ENCODE data around the gene NR1D2.
A peak's percentile ranks its signal among the peaks of the same experiment; 100 is the strongest.
"Not testable (repeated sequence)": the region's sequence is repeated elsewhere in the genome, so short reads cannot be mapped to it uniquely, and the experiment has no call there.

Gene NR1D2

GRCh38 chr3:23999012-23999641 lies 54.0 kb downstream of the NR1D2 start:
- FAIRE-seq (no peak), DNase-seq (ENCODE audit: insufficient read length, low spot score) (peak; percentile 60)

- FAIRE-seq (no peak), DNase-seq (ENCODE audit: insufficient read length, low spot score) (no peak)
Measured at GRCh38 chr3:24002129-24002528, 57.0 kb downstream of the NR1D2 start.

GRCh38 chr3:24003466-24003865 lies 58.4 kb downstream of the NR1D2 start:
- DNase-seq (ENCODE audit: insufficient read length, low spot score), result no peak
- no peak for FAIRE-seq

DNA sequence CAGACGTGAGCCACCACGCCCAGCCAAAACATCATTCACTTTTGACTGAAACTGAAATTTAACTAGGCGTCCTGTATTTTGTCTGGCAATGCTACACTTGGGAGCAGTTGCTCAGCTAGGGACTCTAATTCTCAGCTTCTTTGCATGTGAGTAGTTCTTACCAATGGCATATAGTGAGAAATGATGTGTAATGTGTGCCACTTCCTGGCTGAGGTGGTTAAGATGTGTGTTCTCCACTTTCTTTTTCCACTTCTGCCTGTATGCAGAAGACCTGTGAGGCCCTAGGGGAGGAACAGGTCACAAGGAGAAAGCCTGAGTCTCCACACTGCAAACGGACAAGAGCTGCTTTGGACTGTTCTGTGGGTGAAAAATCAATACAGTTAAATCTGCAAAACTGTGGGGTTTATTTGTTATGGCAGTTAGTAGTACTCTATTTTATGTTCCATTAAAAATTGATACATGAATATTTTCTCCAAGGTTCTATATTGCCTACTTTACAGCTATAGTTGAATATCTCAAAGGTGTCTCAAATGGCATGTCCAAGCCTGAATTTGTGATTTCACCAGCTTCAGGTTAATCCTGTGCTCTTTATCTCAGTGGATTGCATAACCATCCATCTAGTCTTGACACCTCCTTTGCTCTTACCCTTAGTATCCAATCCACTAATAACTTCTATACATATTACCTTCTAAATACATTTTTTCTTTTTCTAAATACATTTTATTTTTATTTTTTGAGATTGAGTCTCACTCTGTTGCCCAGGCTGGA lies 59.3 kb downstream of the NR1D2 start:
- DNase-seq (ENCODE audit: insufficient read length, low spot score) (no peak), FAIRE-seq (no peak)

GRCh38 chr3:24005669-24006068 lies 60.6 kb downstream of the NR1D2 start:
- FAIRE-seq (no peak), DNase-seq (ENCODE audit: insufficient read length, low spot score) (no peak)

DNA sequence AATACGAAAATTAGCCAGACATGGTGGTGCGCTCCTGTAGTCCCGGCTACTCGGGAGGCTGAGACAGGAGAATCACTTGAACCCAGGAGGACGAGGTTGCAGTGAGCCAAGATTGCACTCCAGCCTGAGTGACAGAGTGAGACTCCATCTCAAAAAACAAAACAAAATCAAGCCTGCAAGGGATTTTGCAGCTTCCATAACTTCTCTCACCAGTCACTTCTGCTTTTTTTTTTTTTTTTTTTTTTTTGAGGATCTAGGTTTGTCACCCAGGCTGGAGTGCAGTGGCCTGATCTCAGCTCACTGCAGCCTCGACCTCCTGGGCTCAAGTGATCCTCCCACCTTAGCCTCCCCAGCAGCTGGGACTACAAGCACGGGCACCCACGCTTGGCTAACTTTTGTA lies 65.7 kb downstream of the NR1D2 start:
- not testable (repeated sequence) for DNase-seq (ENCODE audit: insufficient read length, low spot score); FAIRE-seq

DNA sequence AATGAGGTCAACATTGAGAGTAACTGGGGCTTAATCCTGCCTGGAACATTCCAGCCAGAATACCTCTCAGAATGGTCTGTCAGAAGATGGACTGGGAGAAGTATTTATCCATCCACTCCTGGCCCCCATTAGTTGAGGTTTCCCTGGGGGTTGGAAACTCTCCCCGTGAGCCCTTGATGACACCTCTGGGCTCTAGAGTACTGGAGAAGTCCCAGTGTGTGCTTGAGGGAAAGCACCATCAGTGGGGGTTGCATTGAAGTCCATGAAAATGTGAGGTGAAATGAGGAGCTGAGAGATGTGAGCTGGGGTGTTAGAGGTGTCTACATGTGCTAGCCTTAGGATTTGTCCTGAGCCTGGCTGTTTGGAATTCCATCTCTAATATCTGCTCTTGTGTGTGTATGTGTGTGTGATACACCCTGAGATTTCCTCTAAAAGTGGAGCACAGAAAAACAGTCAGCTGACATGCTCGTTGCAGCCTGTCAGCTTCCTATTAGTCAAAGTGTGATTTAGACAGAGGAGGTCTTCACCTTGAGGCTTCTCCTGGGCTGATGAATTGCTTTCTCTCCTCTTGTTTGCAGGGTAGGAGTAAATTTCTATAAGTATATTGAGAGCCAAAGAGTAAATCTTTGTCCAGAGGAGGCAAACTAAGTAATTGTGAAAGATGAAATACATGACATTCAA lies 67.6 kb downstream of the NR1D2 start:
- FAIRE-seq, result no peak
- DNase-seq (ENCODE audit: insufficient read length, low spot score), result no peak

- no peak for DNase-seq (ENCODE audit: insufficient read length, low spot score)
- no peak for FAIRE-seq
Measured at GRCh38 chr3:24017305-24017704, 72.2 kb downstream of the NR1D2 start.

- DNase-seq (ENCODE audit: insufficient read length, low spot score) (no peak), FAIRE-seq (no peak)
Measured at GRCh38 chr3:24018784-24019570, 73.9 kb downstream of the NR1D2 start.

DNA sequence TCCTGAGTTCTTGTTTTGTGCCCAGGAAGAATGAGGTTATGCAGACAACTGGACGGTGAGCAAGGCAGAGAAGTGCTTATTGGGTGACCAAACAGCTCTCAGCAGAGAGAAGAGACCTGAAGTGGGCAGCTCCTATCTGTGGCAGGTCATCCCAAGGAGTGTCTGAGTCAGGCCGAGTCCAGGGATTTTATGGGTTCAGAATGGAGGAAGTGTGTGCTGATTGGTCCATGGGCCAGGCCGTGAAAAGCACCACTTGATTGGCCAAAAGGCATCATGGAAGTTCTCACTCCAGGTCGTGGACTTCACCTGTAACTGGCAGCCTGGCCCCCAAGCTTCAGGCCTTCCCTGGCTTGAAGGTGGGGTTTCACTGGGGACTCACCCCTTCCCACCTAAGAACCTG lies 74.5 kb downstream of the NR1D2 start:
- DNase-seq (ENCODE audit: insufficient read length, low spot score), result no peak
- FAIRE-seq, result no peak

- FAIRE-seq, result no peak
- no peak for DNase-seq (ENCODE audit: insufficient read length, low spot score)
Measured at GRCh38 chr3:24020036-24020691, 75.1 kb downstream of the NR1D2 start.

GRCh38 chr3:24023197-24023596 lies 78.1 kb downstream of the NR1D2 start:
- FAIRE-seq, result no peak
- no peak for DNase-seq (ENCODE audit: insufficient read length, low spot score)

- FAIRE-seq (no peak), DNase-seq (ENCODE audit: insufficient read length, low spot score) (no peak)
Measured at GRCh38 chr3:24025805-24026204, 80.7 kb downstream of the NR1D2 start.

DNA sequence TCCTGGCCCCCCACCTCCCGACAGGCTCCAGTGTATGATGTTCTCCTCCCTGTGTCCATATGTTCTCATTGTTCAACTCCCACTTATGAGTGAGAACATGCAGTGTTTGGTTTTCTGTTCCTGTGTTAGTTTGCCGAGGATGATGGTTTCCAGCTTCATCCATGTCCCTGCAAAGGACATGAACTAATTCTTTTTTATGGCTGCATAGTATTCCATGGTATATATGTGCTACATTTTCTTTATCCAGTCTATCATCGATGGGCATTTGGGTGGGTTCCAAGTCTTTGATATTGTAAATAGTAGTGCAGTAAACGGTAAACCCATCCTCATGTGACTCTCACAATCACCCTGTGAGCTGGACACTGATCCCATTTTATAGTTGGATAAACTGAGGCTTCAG lies 81.6 kb downstream of the NR1D2 start:
- FAIRE-seq; DNase-seq (ENCODE audit: insufficient read length, low spot score): not testable (repeated sequence)

- DNase-seq (ENCODE audit: insufficient read length, low spot score) (no peak), FAIRE-seq (no peak)
Measured at GRCh38 chr3:24027946-24028345, 82.9 kb downstream of the NR1D2 start.
